Stomach (tissue), 4 donors: Measurements from ENCODE around the gene SERPINB10.

Experiments
- CTCF ChIP-seq, 7 experiments: fragments of 450-650 bp in 4 of 7; fragments of 200-600 bp in 3 of 7; sonication (generic) in 3 of 7; IDR thresholded peaks; one replicate each; pipeline ENCODE4 v1.5.1; 2016 to 2019; ENCODE audit warnings: antibody characterized with exemption in 7 of 7, control low read depth in 2 of 7, mild to moderate bottlenecking in 1 of 7
- EP300 ChIP-seq: sonication (generic); formaldehyde crosslinking; IDR thresholded peaks from one replicate; pipeline ENCODE4 v1.6.1; 2017; ENCODE audit warnings: antibody characterized with exemption
- POLR2A ChIP-seq, 4 donors: fragments of 450-650 bp; IDR thresholded peaks; one replicate each; pipeline ENCODE4 v1.6.1; 2016; ENCODE audit warnings: antibody characterized with exemption in 4 of 4, control low read depth in 2 of 4, mild to moderate bottlenecking in 1 of 4, moderate library complexity in 1 of 4
- POLR2AphosphoS5 ChIP-seq, 3 donors: sonication (generic); formaldehyde crosslinking; IDR thresholded peaks; one replicate each; pipeline ENCODE4 v1.6.1; 2016; ENCODE audit warnings: antibody characterized with exemption in 3 of 3

DNA sequence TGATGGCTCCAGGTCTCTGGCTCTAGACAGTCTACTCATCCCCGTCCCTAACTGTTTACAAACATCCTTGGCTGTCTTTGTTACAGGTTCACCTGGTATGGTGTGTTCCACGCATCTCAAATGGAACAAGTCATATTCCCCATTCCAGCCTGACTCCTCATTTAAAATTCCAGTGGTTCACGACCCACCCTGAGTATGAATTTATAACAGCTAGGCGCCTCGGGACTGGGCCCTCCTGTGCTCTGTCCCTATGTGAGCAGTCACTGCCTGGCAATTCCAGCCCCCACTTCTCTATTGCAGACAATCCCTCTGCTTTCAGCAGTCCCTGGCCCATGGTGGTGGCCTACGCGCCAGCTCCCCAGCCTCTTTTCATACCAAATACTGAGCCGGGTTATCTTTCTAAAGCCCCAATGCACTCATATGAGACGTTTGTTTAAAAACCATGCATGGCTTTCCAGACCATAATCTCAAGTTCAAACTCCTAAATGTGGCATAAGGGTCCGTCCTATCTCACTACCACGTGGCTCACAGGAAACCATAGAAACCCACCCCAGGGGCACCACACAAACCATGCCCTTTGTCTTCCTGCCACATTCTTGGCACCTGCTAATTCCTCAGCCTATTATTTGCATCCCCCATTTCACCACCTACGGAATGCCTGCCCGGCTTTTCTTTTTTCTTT lies 63.7 kb downstream of the SERPINB10 start:
- no peak for TF ChIP-seq CTCF (IDR thresholded peaks at IDR 0.05)
- TF ChIP-seq POLR2AphosphoS5 (IDR thresholded peaks at IDR 0.05), result no peak
- TF ChIP-seq POLR2A (IDR thresholded peaks at IDR 0.05), result no peak
- TF ChIP-seq EP300, result no peak
